NOMO-1 treated with dmso at 0.1 percent for 144 hours (cell line): Measurements from ENCODE around the gene RTF2.

Source experiments
- DNase-seq: peaks from one replicate; lab custom pipeline; 2025; ENCODE audit not compliant: unreplicated experiment; lab: John Stamatoyannopoulos, UW

RTF2 gene, protein sequence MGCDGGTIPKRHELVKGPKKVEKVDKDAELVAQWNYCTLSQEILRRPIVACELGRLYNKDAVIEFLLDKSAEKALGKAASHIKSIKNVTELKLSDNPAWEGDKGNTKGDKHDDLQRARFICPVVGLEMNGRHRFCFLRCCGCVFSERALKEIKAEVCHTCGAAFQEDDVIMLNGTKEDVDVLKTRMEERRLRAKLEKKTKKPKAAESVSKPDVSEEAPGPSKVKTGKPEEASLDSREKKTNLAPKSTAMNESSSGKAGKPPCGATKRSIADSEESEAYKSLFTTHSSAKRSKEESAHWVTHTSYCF

DNA sequence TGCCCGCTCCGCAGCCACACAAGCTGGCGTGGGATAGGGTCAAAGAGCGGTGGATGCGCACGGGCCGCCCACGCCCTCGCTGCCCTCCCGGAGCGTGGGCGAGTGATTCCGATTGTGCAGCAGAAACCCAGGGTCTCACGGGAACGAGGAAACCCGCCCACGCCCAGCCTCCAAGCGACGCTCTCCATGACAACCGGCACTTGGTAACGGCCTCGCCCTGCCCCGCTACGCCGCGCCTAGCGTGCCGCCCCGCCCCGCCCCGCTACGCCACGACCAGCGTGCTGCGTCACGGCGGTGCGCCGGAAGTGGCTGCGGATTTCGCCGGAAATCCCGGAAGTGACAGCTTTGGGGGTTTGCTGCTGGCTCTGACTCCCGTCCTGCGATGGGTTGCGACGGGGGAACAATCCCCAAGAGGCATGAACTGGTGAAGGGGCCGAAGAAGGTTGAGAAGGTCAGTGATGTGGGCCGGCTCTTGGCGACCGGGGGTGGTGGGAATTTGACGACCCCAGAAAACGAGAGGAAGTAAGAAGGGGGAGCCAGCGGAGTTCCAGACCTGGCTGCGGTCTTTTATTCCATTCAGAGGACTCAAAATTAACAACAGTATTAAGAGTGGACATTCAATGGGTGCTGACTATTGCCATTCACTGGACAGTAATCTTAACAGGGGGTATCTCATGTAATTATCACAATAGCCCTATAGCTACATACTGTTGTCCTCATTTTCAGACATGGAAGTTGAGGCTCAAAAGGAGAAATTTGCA, at the start of gene RTF2:
Gene RTF2 (plus strand): TSS at position 312 of the 761 bp plus-strand sequence. CDS start 71 bp downstream, at position 383.
- DNase-seq: peak; percentile 90

DNA sequence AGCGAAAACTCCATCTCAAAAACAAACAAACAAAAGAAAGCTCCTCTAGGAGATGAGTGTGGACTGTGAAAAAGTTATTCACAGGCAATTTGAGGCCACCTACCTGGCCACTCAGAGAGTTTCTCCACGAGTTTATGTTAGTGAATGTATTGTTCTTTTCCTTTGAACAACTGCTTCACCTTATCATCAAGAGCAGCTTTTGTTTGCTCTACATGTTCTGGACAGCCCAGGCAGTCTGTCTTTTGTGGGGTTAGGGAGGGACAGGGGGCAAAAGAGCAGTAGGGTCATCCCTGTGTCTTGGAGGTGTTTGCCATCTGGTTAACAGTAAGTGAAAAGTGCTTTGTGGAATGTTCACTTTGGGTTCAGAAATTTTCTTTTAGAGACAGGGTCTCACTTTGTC, 48.4 kb upstream of the RTF2 start:
- no peak for DNase-seq

DNA sequence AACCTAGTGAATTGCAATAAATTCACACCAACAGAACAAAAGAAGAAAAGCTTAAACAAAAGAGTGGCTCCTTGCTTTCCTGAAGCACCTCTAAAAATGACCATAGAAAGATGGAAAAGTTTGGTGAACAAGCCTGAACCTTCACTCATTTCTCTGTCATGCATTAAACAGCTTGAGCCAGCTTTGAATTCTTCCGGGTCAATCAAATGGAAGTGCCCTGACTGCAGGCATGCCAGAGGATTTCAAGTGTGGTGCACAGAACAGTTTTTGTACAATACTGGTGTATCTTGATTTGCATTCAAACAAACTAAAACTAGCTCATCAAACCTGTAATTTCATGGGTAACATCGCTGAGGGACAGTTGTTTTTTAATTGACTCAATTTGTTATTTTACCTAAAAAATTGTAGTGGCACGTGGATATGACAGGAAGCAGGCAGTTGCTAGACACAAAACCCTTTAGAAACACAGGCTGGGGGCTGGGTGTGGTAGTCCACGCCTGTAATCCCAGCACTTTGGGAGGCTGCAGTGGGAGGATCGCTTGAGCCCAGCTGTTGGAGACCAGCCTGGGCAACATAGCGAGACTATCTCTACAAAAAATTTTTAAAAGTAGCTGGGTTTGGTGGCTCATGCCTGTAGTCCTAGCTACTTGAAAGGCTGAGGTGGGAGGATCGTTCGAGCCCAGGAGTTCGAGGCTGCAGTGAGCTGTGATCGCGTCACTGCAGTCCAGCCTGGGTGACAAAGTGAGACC, 47.3 kb upstream of the RTF2 start:
- DNase-seq: no peak

DNA sequence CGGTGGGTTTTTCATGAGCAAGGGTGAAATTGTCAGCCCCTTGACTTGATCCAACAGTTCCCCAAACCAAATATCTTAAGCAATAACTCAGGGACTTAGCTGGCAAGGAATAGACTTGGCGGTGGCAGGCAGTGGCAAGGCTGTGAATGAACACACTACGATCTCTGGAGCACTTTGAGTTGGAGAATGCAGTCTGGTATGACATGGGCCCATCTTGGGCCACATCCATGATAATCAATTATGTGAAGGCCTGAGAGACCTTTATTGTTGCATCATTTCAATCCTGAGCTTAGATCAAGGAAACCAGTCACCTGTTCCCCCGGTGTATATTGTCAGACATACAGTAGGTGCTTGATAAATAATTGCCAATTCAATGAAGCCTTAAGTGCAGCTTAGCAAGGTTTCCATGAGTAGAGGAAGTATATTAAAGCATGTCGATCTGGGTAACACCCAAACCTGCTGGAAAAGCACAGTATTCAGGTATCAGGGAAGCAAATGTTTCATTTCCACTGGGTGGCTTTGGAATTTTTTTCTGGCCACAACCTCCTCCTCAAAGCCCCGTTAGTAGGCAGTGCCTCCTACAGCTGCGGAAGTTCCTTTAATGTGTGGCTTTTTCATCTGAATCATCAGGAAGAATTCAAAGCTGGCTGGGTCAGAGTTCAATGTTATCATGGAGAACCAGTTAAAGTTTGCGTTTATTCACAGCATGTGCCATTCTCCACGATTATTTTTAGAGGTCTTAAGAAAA, 46.2 kb upstream of the RTF2 start:
- DNase-seq: no peak

DNA sequence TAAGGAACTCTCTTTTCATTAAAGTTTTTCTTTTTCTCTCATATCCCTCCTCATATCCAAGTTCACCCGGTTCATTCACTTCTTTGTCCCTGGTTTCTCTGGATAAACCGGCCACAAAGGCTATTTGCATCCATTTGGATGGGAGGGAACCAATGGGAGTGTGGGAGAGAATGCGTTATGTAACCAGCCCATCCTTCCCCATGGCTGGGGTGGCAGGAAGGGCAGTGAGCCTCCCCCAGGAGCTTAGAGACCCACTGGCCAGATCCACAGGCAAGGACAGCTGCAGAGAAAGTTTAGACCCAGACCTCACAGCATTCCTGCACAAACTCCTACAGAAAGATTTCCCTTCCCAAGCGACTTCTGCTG, 45.6 kb upstream of the RTF2 start:
- DNase-seq: no peak

DNA sequence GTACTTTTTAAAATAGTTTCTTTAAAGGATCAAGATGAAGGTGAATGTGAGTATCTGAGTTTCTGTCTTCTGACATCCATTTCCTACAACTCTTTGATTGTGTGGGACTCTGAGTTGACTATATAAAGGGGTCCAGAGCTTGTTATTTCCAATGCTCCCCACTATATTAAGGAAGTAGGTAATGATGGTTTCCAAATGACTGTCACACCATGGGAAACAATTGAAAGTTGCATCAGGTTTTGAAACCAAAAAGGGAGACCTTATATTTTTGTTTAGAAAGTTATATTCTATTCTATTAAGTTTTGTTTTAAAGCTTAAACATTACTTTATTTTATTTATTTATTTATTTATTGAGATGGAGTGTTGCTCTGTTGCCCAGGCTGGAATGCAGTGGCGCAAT, 45.2 kb upstream of the RTF2 start:
- DNase-seq: no peak

DNA sequence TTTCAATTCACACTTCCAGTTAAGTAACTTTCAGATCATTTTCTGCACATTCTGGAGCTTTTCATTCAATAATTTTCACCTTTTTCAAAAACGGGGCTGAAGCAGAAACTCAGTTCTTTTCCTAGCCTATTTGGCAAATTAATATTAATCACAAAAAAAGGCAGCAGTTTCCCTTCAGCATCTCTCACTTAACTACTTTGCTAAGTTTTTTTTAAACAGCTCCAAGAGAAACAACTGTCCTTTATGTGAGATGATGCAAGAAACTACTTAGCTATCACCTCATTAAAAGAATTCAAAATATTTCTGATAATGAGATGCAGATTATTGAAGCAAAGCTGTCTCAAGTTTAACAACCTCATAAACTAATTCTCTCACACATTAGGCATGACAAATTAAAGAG, 44.5 kb upstream of the RTF2 start:
- no peak for DNase-seq

DNA sequence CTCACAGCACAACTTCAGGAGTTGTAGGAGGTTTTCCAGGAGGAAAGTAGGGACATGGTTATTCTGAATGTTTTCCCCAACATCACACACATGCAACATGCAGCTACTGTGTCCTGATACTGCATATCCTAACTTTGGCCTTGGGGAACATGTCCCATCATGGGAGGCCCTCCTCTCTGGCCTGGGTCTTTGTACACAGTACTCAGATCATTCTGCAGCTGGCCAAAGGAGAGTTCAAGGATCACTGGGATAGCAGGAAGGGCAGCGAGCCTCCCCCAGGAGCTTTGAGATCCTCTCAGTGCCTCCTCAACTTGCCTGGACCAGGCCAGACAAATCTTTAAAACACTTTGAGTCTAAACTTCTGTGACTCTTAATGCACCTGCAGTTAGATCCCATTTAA, 43.5 kb upstream of the RTF2 start:
- DNase-seq: no peak

DNA sequence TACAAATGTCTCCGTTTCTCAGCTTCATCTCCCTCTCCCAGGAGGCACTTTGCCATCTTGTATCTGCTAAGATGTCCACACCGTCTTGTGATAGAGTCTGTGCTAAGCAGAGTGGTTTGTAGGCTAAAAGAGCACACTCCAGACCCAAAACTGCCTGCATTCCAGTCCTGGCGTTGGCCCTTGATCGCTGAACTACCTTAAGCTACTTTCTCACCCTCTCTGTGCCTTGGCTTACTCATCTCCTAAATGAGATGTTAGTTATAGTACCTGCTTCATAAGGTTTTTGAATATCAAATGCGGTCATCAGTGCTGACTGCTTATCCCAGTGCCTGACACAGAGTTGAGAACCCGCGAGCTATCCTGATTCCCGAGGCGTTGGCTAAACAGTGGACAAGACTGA, 42.4 kb upstream of the RTF2 start:
- DNase-seq: no peak

DNA sequence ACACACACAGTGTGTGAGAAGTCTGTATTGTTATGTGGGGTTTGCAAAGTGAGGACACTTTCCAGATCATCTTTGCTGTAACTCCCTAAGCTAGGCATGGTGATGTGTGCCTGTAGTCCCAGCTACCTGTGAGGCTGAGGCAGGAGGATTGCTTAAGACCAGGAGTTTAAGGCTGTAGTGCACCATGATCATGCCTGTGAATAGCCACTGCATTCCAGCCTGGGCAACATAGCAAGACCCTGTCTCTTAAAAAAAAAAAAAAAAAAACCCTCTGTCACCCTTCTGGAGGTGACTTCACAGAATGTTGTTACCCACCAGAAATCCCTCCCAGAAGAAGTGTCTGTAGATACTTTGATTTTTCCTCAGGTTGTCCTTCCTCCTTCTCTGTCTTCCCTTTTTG, 41.5 kb upstream of the RTF2 start:
- DNase-seq: no peak

DNA sequence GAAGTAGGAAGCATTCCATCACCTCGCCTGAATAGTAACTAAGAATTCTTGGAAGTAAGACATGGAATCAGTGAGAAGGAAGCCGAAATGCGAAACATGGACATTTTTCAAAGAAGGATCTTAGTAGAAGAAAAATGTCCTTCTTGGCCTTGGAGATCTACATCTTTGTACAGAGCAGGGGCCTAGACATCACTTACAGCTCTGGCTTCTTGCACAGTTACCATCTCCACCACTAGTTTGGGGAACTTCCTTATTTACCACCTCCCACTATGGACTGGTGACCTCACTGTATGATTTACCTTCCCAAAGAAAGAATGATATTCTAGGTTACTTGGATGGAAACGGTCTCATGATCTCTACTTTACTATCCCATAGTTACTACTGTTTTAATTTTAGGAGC, 40.6 kb upstream of the RTF2 start:
- DNase-seq: peak; percentile 16

DNA sequence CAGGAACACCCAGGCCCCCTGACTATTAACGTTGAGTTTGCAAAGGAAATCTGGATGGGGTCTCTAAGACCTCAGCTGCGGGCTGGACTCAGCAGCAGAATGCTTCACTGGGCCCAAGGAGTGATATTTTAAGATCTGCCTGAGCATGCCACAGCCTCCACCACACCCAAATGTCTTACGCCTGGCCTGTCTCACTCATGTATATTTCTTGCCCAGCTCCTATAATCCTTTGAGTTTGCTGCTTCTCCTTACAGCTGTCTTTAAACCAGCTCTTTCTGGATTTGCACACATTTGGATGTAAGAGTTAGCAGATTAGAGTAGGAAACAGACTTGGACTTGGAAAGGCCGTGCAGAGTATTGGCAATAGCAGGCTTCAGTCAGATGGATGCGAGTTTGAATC, 40.0 kb upstream of the RTF2 start:
- no peak for DNase-seq

DNA sequence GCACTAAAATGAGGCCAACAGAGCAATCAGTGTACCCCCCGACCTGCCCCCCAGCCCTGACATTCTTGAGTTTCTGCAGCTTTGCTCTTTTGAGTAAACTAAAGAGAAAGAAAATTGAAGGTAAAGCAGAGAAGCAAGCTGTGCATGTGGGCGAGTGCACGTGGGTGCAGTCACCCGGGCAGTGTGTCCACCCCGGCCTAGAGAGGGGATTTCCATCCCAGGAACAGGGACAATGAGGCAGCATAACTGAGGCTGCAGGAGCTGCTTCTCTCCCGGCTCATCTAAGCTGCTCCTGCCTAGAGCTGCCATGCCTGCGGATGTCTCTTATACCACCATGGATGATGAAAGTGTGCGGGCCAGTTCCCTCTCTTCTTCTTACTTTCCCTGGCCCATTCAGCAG, 39.5 kb upstream of the RTF2 start:
- DNase-seq: no peak

DNA sequence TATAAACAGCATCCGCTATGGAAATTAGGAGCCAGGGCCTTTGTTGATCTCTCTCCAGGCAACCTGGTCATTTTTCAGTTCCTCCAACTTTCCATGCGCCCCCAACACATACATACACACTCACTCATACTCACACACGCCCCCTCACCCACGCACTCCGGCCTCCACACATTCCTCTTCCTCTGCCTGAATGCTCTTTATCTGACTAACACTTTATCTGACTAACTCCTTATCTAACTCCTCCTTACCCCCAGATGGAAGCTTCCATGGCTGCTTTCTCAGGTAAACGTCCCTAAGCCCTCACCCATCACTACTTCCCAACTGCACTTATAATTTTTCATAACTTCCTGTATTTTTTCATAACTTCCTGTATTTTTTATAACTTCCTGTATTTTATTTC, 38.9 kb upstream of the RTF2 start:
- peak; percentile 52 for DNase-seq

DNA sequence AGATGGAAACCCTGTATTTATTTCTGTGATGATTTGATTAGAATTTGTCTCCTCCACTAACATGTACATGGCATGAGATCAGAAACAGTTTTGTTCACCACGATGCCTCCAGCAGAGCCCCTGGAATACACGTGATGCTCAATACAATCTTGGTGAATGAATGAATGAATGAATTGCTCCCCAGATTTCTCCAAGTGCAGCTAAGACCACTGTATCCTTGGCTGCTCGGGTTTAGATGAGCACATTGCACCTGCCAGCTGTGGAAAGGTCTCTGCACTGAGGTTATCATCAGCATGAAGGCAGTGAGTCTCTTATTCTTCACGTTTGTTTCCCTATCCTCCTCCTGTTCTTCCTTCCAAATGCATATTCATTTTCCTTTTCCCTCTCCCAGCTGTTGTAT, 38.5 kb upstream of the RTF2 start:
- no peak for DNase-seq

DNA sequence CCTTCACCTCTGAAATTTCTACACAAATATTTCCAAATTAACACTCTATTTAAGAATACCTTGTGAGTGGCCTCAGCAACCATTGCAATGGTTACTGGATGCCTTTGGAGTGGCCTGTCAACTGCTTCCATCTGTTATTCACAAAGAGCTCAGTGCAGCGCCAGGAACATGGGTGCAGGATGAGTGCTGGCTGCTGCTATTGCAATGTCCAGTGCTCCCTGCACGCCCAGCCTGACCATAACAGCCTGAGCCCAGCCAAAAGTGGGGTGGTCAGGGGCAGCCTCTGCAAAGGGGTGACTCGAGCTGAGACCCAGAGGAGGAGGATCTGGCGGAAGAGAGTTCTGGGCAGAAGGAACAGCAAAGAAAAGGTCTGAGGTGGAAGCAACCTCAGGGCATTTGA, 38.0 kb upstream of the RTF2 start:
- no peak for DNase-seq

DNA sequence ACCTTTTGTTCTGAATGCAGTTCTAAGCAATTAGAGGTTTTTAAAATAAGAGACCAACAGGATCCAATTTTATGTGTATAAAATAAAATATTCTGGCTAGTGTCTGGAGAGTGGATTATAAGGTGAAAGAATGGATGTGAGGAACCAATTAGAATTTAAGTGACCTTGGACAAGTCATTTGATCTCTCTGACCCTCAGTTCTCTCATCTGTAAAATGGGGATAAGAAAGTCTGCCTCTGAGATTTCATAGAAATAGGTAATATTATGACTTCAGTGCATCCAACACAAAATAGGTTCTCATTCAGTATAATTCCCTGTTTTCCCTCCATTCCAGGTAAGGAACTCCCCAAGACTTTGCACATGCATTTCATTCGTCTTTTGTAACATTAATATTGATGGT, 37.5 kb upstream of the RTF2 start:
- DNase-seq: no peak

DNA sequence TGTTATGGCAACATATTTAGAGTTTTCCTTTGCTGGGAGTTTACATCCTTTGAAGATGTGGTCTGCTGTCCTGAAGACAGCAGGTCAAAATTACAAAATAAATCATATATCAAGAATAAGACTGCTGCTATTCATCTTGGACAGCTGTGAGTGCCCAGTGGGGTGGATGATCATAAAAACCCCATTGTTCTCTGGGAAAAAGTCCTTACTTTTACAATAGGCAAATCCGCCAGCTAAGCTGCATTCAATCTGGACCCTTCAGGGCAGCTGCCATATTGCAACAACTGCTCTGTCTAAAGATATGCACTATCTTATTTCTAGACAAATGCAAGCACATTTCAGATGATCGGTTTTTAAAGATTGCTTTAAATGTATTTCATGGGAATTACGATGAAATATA, 37.0 kb upstream of the RTF2 start:
- no peak for DNase-seq

DNA sequence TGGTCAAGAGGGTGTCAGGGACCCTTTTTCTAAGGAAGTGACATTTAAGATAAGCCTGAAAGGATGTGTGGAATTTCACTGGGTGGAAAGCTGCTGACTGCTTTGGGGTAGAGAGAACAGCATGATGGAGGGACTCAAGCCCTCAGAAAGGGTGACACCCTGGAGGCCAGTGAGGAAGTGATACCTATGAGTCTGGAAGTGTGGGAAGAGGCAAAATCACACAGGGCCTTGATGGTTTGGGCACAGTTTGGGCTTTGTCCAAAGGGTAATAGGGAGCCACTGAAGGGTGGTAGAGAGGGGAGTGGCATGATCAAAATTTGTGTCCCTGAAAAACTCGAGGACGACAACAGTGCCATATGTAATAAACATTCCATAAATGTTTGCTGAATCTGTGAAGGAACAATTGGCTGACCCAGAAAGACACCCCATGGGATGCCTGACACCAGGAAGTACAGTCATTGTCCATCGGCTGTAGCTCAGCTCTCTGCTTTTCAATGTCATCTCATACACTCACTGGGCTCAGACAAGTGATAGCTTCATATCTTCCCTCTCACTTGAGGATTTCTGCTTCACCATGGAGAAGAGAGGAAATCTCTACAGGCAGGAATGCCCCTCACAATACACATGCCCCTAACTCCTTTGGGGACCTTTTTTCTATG, 35.1 kb upstream of the RTF2 start:
- DNase-seq: no peak

DNA sequence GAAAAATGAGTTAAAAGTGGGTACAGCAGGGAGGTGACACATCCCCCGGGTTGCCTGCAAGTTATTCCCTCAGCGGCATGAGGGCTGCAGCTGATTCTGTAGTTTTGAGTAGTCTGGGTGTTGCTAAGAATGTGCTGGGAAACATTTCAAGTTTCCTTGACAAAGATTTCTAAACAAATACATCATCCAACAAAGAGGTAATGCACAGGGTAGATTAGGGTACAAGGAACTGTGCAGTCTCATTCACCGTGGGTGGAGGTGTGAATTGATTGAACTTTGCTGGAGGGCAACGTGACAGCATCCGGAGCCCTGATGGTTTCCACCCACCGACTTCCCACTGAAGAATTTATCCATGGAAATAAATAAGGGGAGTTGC, 34.6 kb upstream of the RTF2 start:
- no peak for DNase-seq
